ENCODE results near the gene TSHZ3. TPM values are rescaled to one million over a fixed set of nuclear protein-coding genes. Genes with fewer than 3 reads are reported as not detected.

Gene TSHZ3
- total RNA-seq, 1 donor from 2014 or later, result 6.1 TPM

DNA sequence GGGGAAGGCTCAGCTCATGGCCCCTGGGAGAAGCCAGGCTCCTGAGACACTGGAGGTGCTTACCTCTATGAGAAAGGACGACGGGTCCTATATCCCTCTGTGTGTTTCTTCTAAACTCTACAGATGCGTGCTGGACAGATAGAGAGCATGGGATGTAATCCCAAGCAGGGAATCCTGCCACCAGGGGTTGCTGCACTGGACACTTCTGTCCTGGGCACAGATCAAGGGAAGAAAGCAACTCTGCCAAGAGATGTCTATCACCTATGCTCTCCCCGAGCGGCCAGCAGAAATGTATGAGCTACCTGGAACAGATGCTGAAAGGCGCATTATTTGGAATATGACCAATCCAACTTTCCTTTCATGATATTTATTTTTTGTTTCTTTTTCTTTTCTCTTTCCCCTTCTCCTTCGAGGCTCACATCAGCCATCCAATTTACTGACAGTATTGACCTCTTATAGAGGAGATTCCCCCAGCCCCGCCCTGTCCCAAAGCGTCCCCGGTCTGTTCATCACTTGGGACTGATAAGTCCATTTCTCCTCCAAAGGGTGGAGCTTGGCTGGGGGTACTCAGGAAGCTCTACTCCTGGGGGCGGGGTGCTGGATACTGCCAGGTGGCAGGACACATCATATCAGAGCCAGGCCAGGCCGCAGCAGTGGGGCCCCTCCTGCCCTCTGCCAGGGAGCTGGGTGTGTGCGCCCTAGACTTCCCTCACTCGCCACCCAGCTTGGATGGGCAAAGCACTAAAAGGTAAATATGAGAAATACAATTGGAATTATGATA lies 34.2 kb downstream of the TSHZ3 start:
- no peak for TF ChIP-seq EZH2 (IDR thresholded peaks at IDR 0.05; ENCODE audit: insufficient read depth, low read length)
- TF ChIP-seq, protein P1, sequence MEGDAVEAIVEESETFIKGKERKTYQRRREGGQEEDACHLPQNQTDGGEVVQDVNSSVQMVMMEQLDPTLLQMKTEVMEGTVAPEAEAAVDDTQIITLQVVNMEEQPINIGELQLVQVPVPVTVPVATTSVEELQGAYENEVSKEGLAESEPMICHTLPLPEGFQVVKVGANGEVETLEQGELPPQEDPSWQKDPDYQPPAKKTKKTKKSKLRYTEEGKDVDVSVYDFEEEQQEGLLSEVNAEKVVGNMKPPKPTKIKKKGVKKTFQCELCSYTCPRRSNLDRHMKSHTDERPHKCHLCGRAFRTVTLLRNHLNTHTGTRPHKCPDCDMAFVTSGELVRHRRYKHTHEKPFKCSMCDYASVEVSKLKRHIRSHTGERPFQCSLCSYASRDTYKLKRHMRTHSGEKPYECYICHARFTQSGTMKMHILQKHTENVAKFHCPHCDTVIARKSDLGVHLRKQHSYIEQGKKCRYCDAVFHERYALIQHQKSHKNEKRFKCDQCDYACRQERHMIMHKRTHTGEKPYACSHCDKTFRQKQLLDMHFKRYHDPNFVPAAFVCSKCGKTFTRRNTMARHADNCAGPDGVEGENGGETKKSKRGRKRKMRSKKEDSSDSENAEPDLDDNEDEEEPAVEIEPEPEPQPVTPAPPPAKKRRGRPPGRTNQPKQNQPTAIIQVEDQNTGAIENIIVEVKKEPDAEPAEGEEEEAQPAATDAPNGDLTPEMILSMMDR (IDR thresholded peaks at IDR 0.05; ENCODE audit: insufficient read depth, low read depth, low read length), result peak; percentile 13
- Mint-ChIP-seq H3K4me3 (ENCODE audit: unreplicated experiment) (peak overlapping the region; percentile 54), H3K9me3 (ENCODE audit: unreplicated experiment) (no peaks in the 10 kb centered on the region), H3K27ac (ENCODE audit: unreplicated experiment) (peak overlapping the region; percentile 26), H3K27me3 (ENCODE audit: low read depth, unreplicated experiment) (no peaks in the 10 kb centered on the region), H3K4me1 (ENCODE audit: low read depth, unreplicated experiment) (peaks cover 16% of the 10 kb centered on the region), H3K36me3 (ENCODE audit: low read depth, unreplicated experiment) (peaks cover 6% of the 10 kb centered on the region)
- Histone ChIP-seq H3K9ac (ENCODE audit: low read length) (no peak overlapping the region), H3K4me2 (ENCODE audit: low read length) (no peak overlapping the region), H3K27ac (ENCODE audit: low read depth, low read length) (no peak overlapping the region), H4K20me1 (ENCODE audit: insufficient read depth, low read length) (peaks cover 63% of the 10 kb centered on the region), H3K4me1 (ENCODE audit: insufficient read depth, low read length) (peaks cover 16% of the 10 kb centered on the region), H3K9me3 (ENCODE audit: insufficient read depth, low read depth, low read length) (no peaks in the 10 kb centered on the region), H2AFZ (ENCODE audit: low read depth, low read length) (no peak overlapping the region), H3K79me2 (ENCODE audit: insufficient read depth, low read length) (peaks cover 93% of the 10 kb centered on the region), H3K27me3 (ENCODE audit: insufficient read depth, low read length) (no peaks in the 10 kb centered on the region), H3K4me3 (ENCODE audit: insufficient read depth, low read depth, low read length) (no peak overlapping the region), H3K36me3 (ENCODE audit: insufficient read depth, low read length) (no peaks in the 10 kb centered on the region)
- DNase-seq (ENCODE audit: low read depth), result no peak
- FAIRE-seq, result no peak

DNA sequence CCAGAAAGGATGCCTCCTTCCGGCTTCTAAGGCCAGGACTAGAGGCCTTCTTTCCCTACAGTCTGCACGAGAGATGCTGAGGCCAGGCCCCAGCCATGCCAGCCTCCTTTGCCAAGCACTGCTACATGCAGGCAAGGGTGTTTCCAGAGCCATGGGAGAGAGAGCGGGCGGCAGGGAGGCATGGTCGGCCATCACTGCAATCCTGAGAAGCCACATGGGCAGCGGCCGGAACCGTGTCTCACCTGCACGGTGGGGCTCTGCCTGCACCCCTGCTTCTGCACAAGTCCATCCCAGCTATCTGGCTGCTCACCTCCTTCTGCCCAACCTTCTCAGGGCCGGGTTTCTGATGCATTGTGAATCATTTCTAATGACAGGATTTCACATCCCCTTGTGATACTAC lies 35.1 kb downstream of the TSHZ3 start:
- Histone ChIP-seq H3K27ac (ENCODE audit: low read depth, low read length) (no peak overlapping the region), H3K9ac (ENCODE audit: low read length) (no peak overlapping the region), H3K27me3 (ENCODE audit: insufficient read depth, low read length) (no peaks in the 10 kb centered on the region), H3K4me2 (ENCODE audit: low read length) (no peak overlapping the region), H3K4me1 (ENCODE audit: insufficient read depth, low read length) (peaks cover 16% of the 10 kb centered on the region), H3K4me3 (ENCODE audit: insufficient read depth, low read depth, low read length) (no peak overlapping the region), H2AFZ (ENCODE audit: low read depth, low read length) (no peak overlapping the region), H4K20me1 (ENCODE audit: insufficient read depth, low read length) (peaks cover 62% of the 10 kb centered on the region), H3K36me3 (ENCODE audit: insufficient read depth, low read length) (no peaks in the 10 kb centered on the region), H3K9me3 (ENCODE audit: insufficient read depth, low read depth, low read length) (no peaks in the 10 kb centered on the region), H3K79me2 (ENCODE audit: insufficient read depth, low read length) (peaks cover 93% of the 10 kb centered on the region)
- Mint-ChIP-seq H3K27me3 (ENCODE audit: low read depth, unreplicated experiment) (no peaks in the 10 kb centered on the region), H3K4me3 (ENCODE audit: unreplicated experiment) (no peak overlapping the region), H3K36me3 (ENCODE audit: low read depth, unreplicated experiment) (peaks cover 7% of the 10 kb centered on the region), H3K9me3 (ENCODE audit: unreplicated experiment) (no peaks in the 10 kb centered on the region), H3K27ac (ENCODE audit: unreplicated experiment) (no peak overlapping the region), H3K4me1 (ENCODE audit: low read depth, unreplicated experiment) (peaks cover 16% of the 10 kb centered on the region)
- DNase-seq (ENCODE audit: low read depth) (no peak), FAIRE-seq (no peak)
- TF ChIP-seq, protein P1 (IDR thresholded peaks at IDR 0.05; ENCODE audit: insufficient read depth, low read depth, low read length), result no peak
- TF ChIP-seq EZH2 (IDR thresholded peaks at IDR 0.05; ENCODE audit: insufficient read depth, low read length), result no peak

Data from astrocyte (in vitro differentiated cells and primary cell).